Neural progenitor cell (in vitro differentiated cells): ENCODE data around the gene CD101. TPM values are rescaled to one million over a fixed set of nuclear protein-coding genes. Genes with fewer than 3 reads are reported as not detected.

ENCODE experiments used
- DNase-seq: peaks from one replicate; pipeline ENCODE4 v3.0.0-alpha.2; 2016; ENCODE audit warnings: low spot score
- H2AFZ ChIP-seq: fragments of 200-600 bp; sonication (generic); replicated peaks from 2 replicates; pipeline ENCODE4 v1.6.1; 2016; ENCODE audit warnings: antibody characterized with exemption
- H3F3A ChIP-seq: fragments of 200-600 bp; sonication (generic); 2 replicates; pipeline ENCODE4 v1.6.1; 2016; ENCODE audit warnings: antibody characterized with exemption, low read depth
- H3K27ac ChIP-seq: fragments of 200-600 bp; sonication (generic); 2 replicates; pipeline ENCODE4 v1.5.1; 2016; ENCODE audit warnings: mild to moderate bottlenecking
- H3K27me3 ChIP-seq: fragments of 200-600 bp; sonication (generic); 2 replicates; pipeline ENCODE4 v1.6.1; 2016; ENCODE audit warnings: mild to moderate bottlenecking, moderate library complexity
- H3K36me3 ChIP-seq: fragments of 200-600 bp; sonication (generic); 2 replicates; pipeline ENCODE4 v1.5.1; 2016
- H3K4me1 ChIP-seq: fragments of 200-600 bp; sonication (generic); 2 replicates; pipeline ENCODE4 v1.6.1; 2016; ENCODE audit warnings: mixed run types
- H3K4me2 ChIP-seq: fragments of 200-600 bp; sonication (generic); 2 replicates; pipeline ENCODE4 v1.6.1; 2016
- H3K4me3 ChIP-seq: fragments of 200-600 bp; sonication (generic); 2 replicates; pipeline ENCODE4 v1.5.1; 2016
- H3K79me2 ChIP-seq: fragments of 200-600 bp; sonication (generic); 2 replicates; pipeline ENCODE4 v1.6.1; 2016; ENCODE audit warnings: low read depth
- H3K9ac ChIP-seq: fragments of 200-600 bp; sonication (generic); 2 replicates; pipeline ENCODE4 v1.6.1; 2016
- H3K9me3 ChIP-seq: fragments of 200-600 bp; sonication (generic); 2 replicates; pipeline ENCODE4 v1.5.1; 2016; ENCODE audit warnings: low read depth
- H4K20me1 ChIP-seq: fragments of 200-600 bp; sonication (generic); 2 replicates; pipeline ENCODE4 v1.6.1; 2016; ENCODE audit warnings: low read depth
- H3K27ac Mint-ChIP-seq: 3 replicates; pipeline ENCODE4 v1.8.0; 2021; ENCODE audit warnings: mixed read lengths
- H3K27me3 Mint-ChIP-seq: 2 replicates; pipeline ENCODE4 v1.8.0; 2022; ENCODE audit warnings: low read depth, mild to moderate bottlenecking, inconsistent platforms, moderate library complexity, mixed read lengths; ENCODE audit not compliant: insufficient read depth
- H3K36me3 Mint-ChIP-seq: 3 replicates; pipeline ENCODE4 v1.8.0; 2021; ENCODE audit warnings: mixed read lengths
- H3K4me1 Mint-ChIP-seq: 3 replicates; pipeline ENCODE4 v1.8.0; 2021; ENCODE audit warnings: mixed read lengths
- H3K4me3 Mint-ChIP-seq: 3 replicates; pipeline ENCODE4 v1.8.0; 2021; ENCODE audit warnings: mild to moderate bottlenecking, moderate library complexity, mixed read lengths
- H3K9me3 Mint-ChIP-seq: 3 replicates; pipeline ENCODE4 v1.8.0; 2020; ENCODE audit warnings: mixed read lengths
- CTCF ChIP-seq: fragments of 200-600 bp; sonication (generic); IDR thresholded peaks from 2 replicates; pipeline ENCODE4 v1.5.1; 2017; ENCODE audit warnings: antibody characterized with exemption, mild to moderate bottlenecking
- EZH2 ChIP-seq: fragments of 200-600 bp; sonication (generic); IDR thresholded peaks from 2 replicates; pipeline ENCODE4 v1.6.1; 2017; ENCODE audit warnings: antibody characterized with exemption, mild to moderate bottlenecking, moderate library complexity
- EZH2phosphoT487 ChIP-seq: fragments of 200-600 bp; sonication (generic); IDR thresholded peaks from 2 replicates; pipeline ENCODE4 v1.6.1; 2017; ENCODE audit warnings: antibody characterized with exemption
- total RNA-seq: library from RNA; depleted of rRNA; stranded (reverse); fragments of >200 nt; gene quantifications from 2 replicates; pipeline ENCODE4 v1.2.3, GENCODE V29; 2015; ENCODE audit warnings: low replicate concordance

CD101 gene
- total RNA-seq, 1 donor from 2014 or later: 0.41 TPM

GRCh38 chr1:116958977-116959376, 42.6 kb upstream of the CD101 start:
- no peaks in the 10 kb centered on the region for H3K27me3 Mint-ChIP-seq
- TF ChIP-seq CTCF (no peak), EZH2phosphoT487 (no peak), EZH2 (no peak)
- H3K4me2 ChIP-seq: no peak overlapping the region

DNA sequence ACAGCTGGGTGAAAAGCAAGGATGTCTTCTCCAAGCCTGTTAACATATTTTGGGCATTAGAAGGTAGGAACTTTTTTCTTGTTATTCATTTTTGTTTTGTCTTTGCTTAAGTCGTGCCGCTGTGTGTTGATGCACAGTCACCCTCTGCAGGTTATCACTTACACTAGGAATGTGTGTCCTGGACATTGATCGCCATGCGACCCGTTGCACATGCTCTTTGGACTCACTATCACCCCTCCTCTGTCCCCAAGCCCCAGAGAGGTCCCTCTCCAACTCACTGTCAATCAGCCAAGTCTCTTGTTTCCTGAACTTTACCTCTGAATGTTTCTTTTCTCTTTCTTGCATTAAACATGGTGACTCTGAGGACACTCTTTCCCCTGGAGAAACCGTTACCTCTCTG, 40.0 kb upstream of the CD101 start:
- Histone ChIP-seq H3K4me2 (no peak overlapping the region), H3K9ac (no peak overlapping the region), H4K20me1 (no peaks in the 10 kb centered on the region), H3K79me2 (no peaks in the 10 kb centered on the region), H3K27me3 (no peaks in the 10 kb centered on the region), H3K4me1 (no peaks in the 10 kb centered on the region), H3K4me3 (no peak overlapping the region), H3F3A (no peaks in the 10 kb centered on the region), H3K9me3 (no peaks in the 10 kb centered on the region), H3K27ac (no peak overlapping the region), H3K36me3 (no peaks in the 10 kb centered on the region), H2AFZ (no peak overlapping the region)
- TF ChIP-seq EZH2 (no peak), CTCF (no peak), EZH2phosphoT487 (no peak)
- Mint-ChIP-seq H3K9me3 (no peaks in the 10 kb centered on the region), H3K4me3 (no peak overlapping the region), H3K27ac (no peak overlapping the region), H3K4me1 (no peaks in the 10 kb centered on the region), H3K27me3 (peaks cover 2% of the 10 kb centered on the region), H3K36me3 (peaks cover 13% of the 10 kb centered on the region)
- DNase-seq: no peak

More at GRCh38 chr1:116958977-116959376, 42.6 kb upstream of the CD101 start:
- H3K27ac ChIP-seq: no peak overlapping the region
- no peaks in the 10 kb centered on the region for H3K9me3 ChIP-seq
- peaks cover 6% of the 10 kb centered on the region for H3K4me1 Mint-ChIP-seq
- H3K4me3 ChIP-seq: no peak overlapping the region
- H3K9me3 Mint-ChIP-seq: no peaks in the 10 kb centered on the region
- H2AFZ ChIP-seq: no peak overlapping the region
- peaks cover 3% of the 10 kb centered on the region for H4K20me1 ChIP-seq
- no peak overlapping the region for H3K27ac Mint-ChIP-seq
- H3K9ac ChIP-seq: no peak overlapping the region
- no peaks in the 10 kb centered on the region for H3K36me3 ChIP-seq
- no peak for DNase-seq
- no peaks in the 10 kb centered on the region for H3F3A ChIP-seq
- H3K4me1 ChIP-seq: peaks cover 11% of the 10 kb centered on the region
- no peaks in the 10 kb centered on the region for H3K27me3 ChIP-seq
- H3K4me3 Mint-ChIP-seq: no peak overlapping the region
- peaks cover 8% of the 10 kb centered on the region for H3K36me3 Mint-ChIP-seq
- no peaks in the 10 kb centered on the region for H3K79me2 ChIP-seq

DNA sequence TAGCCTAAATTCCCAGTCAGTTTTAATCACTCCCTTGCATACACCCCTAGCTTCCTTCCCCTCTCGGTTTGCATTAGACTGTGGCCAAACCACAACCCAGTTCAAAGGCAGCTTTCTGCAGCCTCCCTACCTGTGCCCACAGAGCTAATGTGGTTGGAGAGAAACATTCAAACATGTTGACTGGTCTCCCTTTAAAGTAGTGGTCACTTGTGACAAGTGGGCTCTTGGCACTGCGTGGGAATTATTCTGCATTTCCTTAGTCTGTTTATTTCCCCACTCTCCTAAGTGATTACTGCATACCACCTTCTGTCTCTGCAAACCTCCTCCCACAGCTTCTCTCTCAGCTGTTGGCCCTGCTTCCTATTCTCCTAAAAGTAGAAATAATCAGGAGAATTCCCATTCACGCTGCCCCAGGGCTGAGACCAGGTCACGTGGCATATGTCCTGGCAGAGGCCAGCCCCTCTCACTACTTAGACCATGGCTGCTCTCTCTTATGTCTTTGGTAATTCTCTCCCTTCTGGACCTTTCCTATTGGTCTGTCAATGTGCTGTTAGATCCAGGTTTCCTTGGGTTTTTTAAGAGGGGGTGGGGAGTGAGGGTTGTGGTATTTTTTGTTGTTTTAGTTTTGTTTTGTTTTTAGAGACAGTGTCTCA, 38.4 kb upstream of the CD101 start:
- no peaks in the 10 kb centered on the region for H3K4me1 ChIP-seq
- Mint-ChIP-seq H3K27ac (no peak overlapping the region), H3K36me3 (peaks cover 26% of the 10 kb centered on the region), H3K4me1 (no peaks in the 10 kb centered on the region), H3K4me3 (no peak overlapping the region), H3K27me3 (peaks cover 2% of the 10 kb centered on the region), H3K9me3 (no peaks in the 10 kb centered on the region)
- H4K20me1 ChIP-seq: no peaks in the 10 kb centered on the region
- no peak overlapping the region for H3K27ac ChIP-seq
- no peaks in the 10 kb centered on the region for H3K36me3 ChIP-seq
- no peak for DNase-seq
- H3K9ac ChIP-seq: no peak overlapping the region
- H3K4me3 ChIP-seq: no peak overlapping the region
- H3F3A ChIP-seq: no peaks in the 10 kb centered on the region
- no peak overlapping the region for H2AFZ ChIP-seq
- no peaks in the 10 kb centered on the region for H3K79me2 ChIP-seq
- H3K27me3 ChIP-seq: no peaks in the 10 kb centered on the region
- H3K9me3 ChIP-seq: no peaks in the 10 kb centered on the region
- TF ChIP-seq EZH2phosphoT487 (no peak), CTCF (no peak), EZH2 (no peak)
- no peak overlapping the region for H3K4me2 ChIP-seq
